NB4 (cell line): ENCODE data around the gene SAPCD2.

Source experiments
- DNase-seq: peaks from one replicate; pipeline ENCODE4 v3.0.0; 2010; ENCODE audit warnings: low read depth
- H3K4me3 ChIP-seq: one replicate; pipeline ENCODE4 v1.5.1; 2011; ENCODE audit warnings: mild to moderate bottlenecking, low read depth, low read length, moderate library complexity
- CTCF ChIP-seq: IDR thresholded peaks from one replicate; pipeline ENCODE4 v1.5.1; 2012; ENCODE audit warnings: low read depth, low read length
- MAX ChIP-seq: IDR thresholded peaks from 2 replicates; pipeline ENCODE4 v1.6.1; 2011; ENCODE audit warnings: low read depth, low read length
- MYC ChIP-seq: IDR thresholded peaks from 2 replicates; pipeline ENCODE4 v1.6.1; 2011; ENCODE audit warnings: low read depth, low read length
- POLR2A ChIP-seq: IDR thresholded peaks from 2 replicates; pipeline ENCODE4 v1.6.1; 2011; ENCODE audit warnings: mild to moderate bottlenecking; ENCODE audit not compliant: insufficient read length; ENCODE audit errors: extremely low read depth

The SAPCD2 gene

DNA sequence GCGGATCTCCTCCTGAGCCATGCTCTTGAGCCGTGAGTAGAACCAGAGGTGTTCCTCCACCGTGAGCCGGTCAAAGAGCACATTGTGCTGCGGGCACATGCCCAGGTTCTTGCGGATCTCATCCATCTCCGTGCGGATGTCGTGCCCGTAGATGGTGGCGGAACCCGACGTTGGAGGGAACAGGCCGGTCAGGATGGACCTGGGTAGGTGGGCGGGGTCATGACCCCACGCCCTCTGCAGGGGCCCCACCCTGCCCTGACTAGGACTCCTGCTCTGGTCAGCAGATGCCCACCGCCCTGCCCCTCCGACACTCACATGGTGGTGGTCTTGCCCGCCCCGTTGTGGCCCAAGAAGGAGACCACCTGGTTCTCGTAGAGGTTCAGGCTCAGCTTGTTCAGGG, 54.4 kb downstream of the SAPCD2 start:
- TF ChIP-seq CTCF, result no peak
- no peak for TF ChIP-seq MYC
- no peak for TF ChIP-seq POLR2A
- TF ChIP-seq MAX, result no peak
- no peak for DNase-seq
- no peak overlapping the region for H3K4me3 ChIP-seq

DNA sequence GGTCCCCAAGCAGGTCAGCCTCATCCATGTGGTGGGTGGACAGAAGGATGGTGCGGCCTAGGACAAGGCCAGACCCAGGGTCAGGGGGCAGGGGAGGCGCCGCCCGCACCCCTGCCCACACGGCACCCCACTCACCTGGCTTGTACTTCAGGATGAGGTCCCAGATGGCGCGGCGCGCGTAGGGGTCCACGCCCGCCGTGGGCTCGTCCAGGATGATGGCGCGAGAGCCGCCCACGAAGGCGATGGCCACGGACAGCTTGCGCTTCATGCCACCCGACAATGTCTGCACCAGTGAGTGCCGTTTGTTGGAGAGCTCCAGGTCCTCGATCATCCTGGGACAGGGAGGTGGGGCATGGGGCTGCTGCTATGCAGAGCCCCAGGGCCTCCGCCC, 54.8 kb downstream of the SAPCD2 start:
- TF ChIP-seq MAX, result no peak
- TF ChIP-seq POLR2A, result no peak
- no peak for TF ChIP-seq CTCF
- no peak for TF ChIP-seq MYC
- no peak overlapping the region for H3K4me3 ChIP-seq
- DNase-seq, result no peak

- DNase-seq, result no peak
- H3K4me3 ChIP-seq, result no peak overlapping the region
Measured at GRCh38 chr9:137014776-137015539, 55.4 kb downstream of the SAPCD2 start.

GRCh38 chr9:137014166-137014565, 56.2 kb downstream of the SAPCD2 start:
- no peak overlapping the region for H3K4me3 ChIP-seq
- TF ChIP-seq MYC, result no peak
- no peak for TF ChIP-seq MAX
- no peak for TF ChIP-seq CTCF
- TF ChIP-seq POLR2A, result no peak
- DNase-seq, result no peak

More at GRCh38 chr9:137014776-137015539, 55.4 kb downstream of the SAPCD2 start:
- TF ChIP-seq MAX (no peak), POLR2A (no peak), MYC (no peak), CTCF (no peak)

- H3K4me3 ChIP-seq, result no peak overlapping the region
- no peak for TF ChIP-seq POLR2A
- no peak for DNase-seq
Measured at GRCh38 chr9:137013571-137013940, 56.8 kb downstream of the SAPCD2 start.

DNA sequence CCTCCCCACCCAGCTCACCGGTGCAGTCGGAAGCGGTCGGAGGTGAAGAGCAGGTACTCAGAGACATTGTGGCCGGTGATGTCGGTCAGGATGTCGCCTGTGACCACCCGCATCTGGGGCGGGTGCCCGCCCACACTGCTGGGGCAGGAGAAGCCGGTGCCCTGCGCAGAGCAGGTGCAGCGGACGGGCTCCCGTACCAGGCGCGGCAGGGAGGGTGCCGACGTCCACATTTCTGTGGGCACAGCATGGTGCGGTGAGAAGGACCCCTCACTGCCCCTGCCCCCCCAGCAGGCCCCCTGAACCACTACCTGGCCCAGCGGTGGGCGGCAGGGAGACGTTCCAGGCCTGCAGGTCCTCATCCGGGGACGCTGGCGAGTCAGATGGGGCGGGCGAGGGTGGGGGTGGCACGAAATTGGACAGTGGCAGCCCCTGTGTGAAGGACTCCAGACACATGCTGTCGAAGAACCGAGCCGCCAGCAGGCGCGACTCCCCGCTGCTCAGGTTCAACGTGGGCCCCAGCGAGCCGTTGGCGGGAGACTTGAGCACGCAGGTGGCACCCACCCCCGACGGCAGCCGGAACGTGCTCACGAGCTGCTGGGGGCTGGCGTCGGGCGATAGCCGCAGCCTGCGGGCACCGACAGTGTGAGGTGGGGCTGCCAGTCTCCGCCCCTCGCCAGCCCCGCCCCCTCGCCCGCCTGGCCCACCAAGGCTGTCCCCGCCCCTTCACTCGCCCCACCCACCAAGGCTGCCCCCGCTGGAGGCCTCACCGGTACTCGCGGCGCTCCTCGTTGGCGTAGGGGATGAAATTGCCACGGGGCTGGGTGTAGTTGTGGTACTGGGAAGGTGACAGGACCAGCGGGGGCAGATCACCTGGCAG, 57.4 kb downstream of the SAPCD2 start:
- H3K4me3 ChIP-seq, result no peak overlapping the region
- no peak for DNase-seq
- TF ChIP-seq MAX (no peak), CTCF (no peak), MYC (no peak), POLR2A (no peak)
